HepG2 (cell line): Measurements from ENCODE around the gene ANKRD29. TPM values are rescaled to one million over a fixed set of nuclear protein-coding genes. Genes with fewer than 3 reads are reported as not detected.

Experiments
- ATAC-seq: fragments of 200-7000 bp; cut with Tn5 transposase; 3 replicates; pipeline ENCODE4 v1.9.1; 2020; ENCODE audit warnings: mild to moderate bottlenecking, moderate library complexity
- BruUV-seq: library from RNA; stranded (reverse); fragments of 400-500 nt; replicated peaks from 2 replicates; lab custom pipeline; 2021; lab: Mats Ljungman, UMichigan
- CTCF ChIA-PET: fragments of 300-600 bp; formaldehyde crosslinking; extraction: SDS; loops from one replicate; lab custom pipeline; 2021; ENCODE audit warnings: low total read pairs, inconsistent platforms, low intra/inter-chr PET ratio; lab: Yijun Ruan, JAX
- POLR2A ChIA-PET: fragments of 350-600 bp; sonication (Branson Sonifier 250); formaldehyde crosslinking; loops from one replicate; lab custom pipeline; 2020; ENCODE audit warnings: antibody characterized with exemption, inconsistent platforms; lab: Yijun Ruan, JAX
- DNase-seq: peaks from one replicate; pipeline ENCODE4 v3.0.0-alpha.2; 2015; ENCODE audit warnings: low spot score
- FAIRE-seq: peaks from 3 replicates; lab custom pipeline; 2011; peaks lifted over from hg19 to GRCh38; lab: Jason Lieb, UNC
- H2AFZ ChIP-seq: one replicate; pipeline ENCODE4 v1.6.1; 2011; ENCODE audit warnings: low read length, inconsistent platforms
- H3K27ac ChIP-seq: fragments of 300-600 bp; 3 replicates; pipeline ENCODE4 v1.8.0; 2011; ENCODE audit warnings: mixed run types, mild to moderate bottlenecking, mixed read lengths, low read length, inconsistent platforms; ENCODE audit not compliant: insufficient read depth; ENCODE audit errors: extremely low read length
- H3K27me3 ChIP-seq, 2 experiments: fragments of 200-600 bp in 1 of 2; 2 replicates in 1 of 2; 3 replicates in 1 of 2; pipeline versions ENCODE4 v1.6.0 to v1.8.0; 2011; ENCODE audit warnings: low read length in 2 of 2, mild to moderate bottlenecking in 2 of 2, moderate library complexity in 2 of 2, inconsistent platforms in 1 of 2; ENCODE audit not compliant: insufficient read depth in 2 of 2, control insufficient read depth in 1 of 2
- H3K36me3 ChIP-seq, 2 experiments: fragments of 200-600 bp in 1 of 2; replicated peaks in 1 of 2; 2 replicates in 1 of 2; 3 replicates in 1 of 2; pipeline versions ENCODE4 v1.5.1 to v1.8.0; 2011; ENCODE audit warnings: low read length in 2 of 2, inconsistent platforms in 1 of 2; ENCODE audit not compliant: insufficient read depth in 2 of 2, control insufficient read depth in 1 of 2
- H3K4me1 ChIP-seq: 2 replicates; pipeline ENCODE4 v1.5.1; 2012; ENCODE audit warnings: low read length, inconsistent platforms; ENCODE audit not compliant: insufficient read depth
- H3K4me2 ChIP-seq: 2 replicates; pipeline ENCODE4 v1.6.0; 2011; ENCODE audit warnings: low read depth, low read length, inconsistent platforms
- H3K4me3 ChIP-seq, 3 experiments: fragments of 200-600 bp in 1 of 3; sonication (generic), shearing (Covaris generic) in 1 of 3; replicated peaks in 1 of 3; 2 replicates each; pipeline ENCODE4 v1.5.1; 2011 to 2016; ENCODE audit warnings: low read length in 3 of 3, inconsistent platforms in 2 of 3, low read depth in 2 of 3, mild to moderate bottlenecking in 2 of 3, control low read depth in 1 of 3, mixed read lengths in 1 of 3; ENCODE audit not compliant: insufficient read depth in 1 of 3
- H3K79me2 ChIP-seq: one replicate; pipeline ENCODE4 v1.6.1; 2011; ENCODE audit warnings: low read length, inconsistent platforms; ENCODE audit not compliant: insufficient read depth
- H3K9ac ChIP-seq: 2 replicates; pipeline ENCODE4 v1.6.0; 2011; ENCODE audit warnings: mild to moderate bottlenecking, low read depth, low read length, inconsistent platforms; ENCODE audit not compliant: insufficient read depth
- H3K9me3 ChIP-seq: 2 replicates; pipeline ENCODE4 v1.5.1; 2012; ENCODE audit warnings: mild to moderate bottlenecking, low read length
- H4K20me1 ChIP-seq: 2 replicates; pipeline ENCODE4 v1.6.0; 2011; ENCODE audit warnings: inconsistent platforms, mild to moderate bottlenecking, low read length, moderate library complexity; ENCODE audit not compliant: insufficient read depth
- CHD2 ChIP-seq: IDR thresholded peaks from 2 replicates; pipeline ENCODE4 v1.6.1; 2011; ENCODE audit warnings: low read depth, low read length, improper control_type of control experiment
- ETV6 ChIP-seq: sonication (generic); formaldehyde crosslinking; conservative IDR thresholded peaks from 2 replicates; pipeline ENCODE4 v1.4.0; 2020; ENCODE audit warnings: missing genetic modification reagents
- FIP1L1 ChIP-seq: fragments of 200-400 bp; formaldehyde crosslinking; IDR thresholded peaks from 2 replicates; pipeline ENCODE4 v1.6.1; 2018; ENCODE audit warnings: low read depth, mild to moderate bottlenecking, low read length, moderate library complexity, borderline replicate concordance; ENCODE audit not compliant: insufficient read depth
- HOXD1 ChIP-seq: sonication (generic); formaldehyde crosslinking; IDR thresholded peaks from 2 replicates; pipeline ENCODE4 v1.5.0; 2020; ENCODE audit warnings: missing genetic modification reagents
- PHF20 ChIP-seq: sonication (generic); formaldehyde crosslinking; IDR thresholded peaks from 2 replicates; pipeline ENCODE4 v1.5.0; 2020; ENCODE audit warnings: mild to moderate bottlenecking, missing genetic modification reagents
- SAP130 ChIP-seq: IDR thresholded peaks from 2 replicates; pipeline ENCODE4 v1.6.1; 2016; ENCODE audit warnings: low read depth
- SMARCC2 ChIP-seq: fragments of 450-650 bp; IDR thresholded peaks from 2 replicates; pipeline ENCODE4 v1.6.1; 2017; ENCODE audit warnings: antibody characterized with exemption, mild to moderate bottlenecking
- ZFP36 ChIP-seq: fragments of 150-350 bp; IDR thresholded peaks from 2 replicates; pipeline ENCODE4 v1.6.1; 2018; ENCODE audit warnings: borderline replicate concordance, low read length, low read depth; ENCODE audit not compliant: partially characterized antibody
- ZNF878 ChIP-seq: sonication (generic); formaldehyde crosslinking; IDR thresholded peaks from 2 replicates; pipeline ENCODE4 v1.8.1; 2023; ENCODE audit warnings: mild to moderate bottlenecking, missing genetic modification reagents, moderate library complexity
- WGBS: methylation state at CpG from one replicate; pipeline ENCODE4 v1.1.6; 2017; ENCODE audit warnings: low lambda C conversion rate; 5-methylcytosine and 5-hydroxymethylcytosine counted together
- in situ Hi-C: cut with HindIII; loops from 2 replicates; pipeline ENCODE4 v1.10.0; 2017; ENCODE audit warnings: low pct_unique_long_range_greater_than_20kb; ENCODE audit not compliant: extremely low pct_ligation_motif_present
- intact Hi-C: fragments of 100-400 bp; cut with micrococcal nuclease; formaldehyde crosslinking; loops from one replicate; pipeline ENCODE4 v1.10.0; 2022; ENCODE audit not compliant: unreplicated experiment
- polyA plus RNA-seq, 8 experiments: library from polyadenylated mRNA; depleted of rRNA in 3 of 8; stranded (reverse) in 7 of 8; unstranded in 1 of 8; fragments of >200 nt; fragmentation: Illumina TruSeq in 4 of 8; extraction: Trizol in 4 of 8; gene quantifications; 2 replicates each; pipeline versions ENCODE4 v1.2.1 to v1.2.3, GENCODE V29; 2011 to 2016; ENCODE audit warnings: low read depth in 4 of 8, missing spikeins in 1 of 8, mixed read lengths in 1 of 8; ENCODE audit not compliant: insufficient read depth in 1 of 8
- total RNA-seq, 5 experiments: library from RNA; depleted of rRNA; stranded (reverse); fragments of >200 nt; fragmentation: Illumina TruSeq; extraction: Trizol; gene quantifications; 2 replicates each; pipeline ENCODE4 v1.2.3, GENCODE V29; 2016; ENCODE audit warnings: low read depth in 1 of 5
- TF ChIP-seq, protein P1 (sequence below): sonication (generic); formaldehyde crosslinking; IDR thresholded peaks from 2 replicates; pipeline ENCODE4 v1.5.0; 2020; ENCODE audit warnings: missing genetic modification reagents
- TF ChIP-seq, protein P2 (sequence below): sonication (generic); formaldehyde crosslinking; IDR thresholded peaks from 2 replicates; pipeline ENCODE4 v1.4.0; 2020; ENCODE audit warnings: low read depth, mild to moderate bottlenecking, missing genetic modification reagents

The ANKRD29 gene
- total and polyA plus RNA-seq, 2 of the 13 experiments (the other 11 are each of a cell fraction or from before 2014, with no cell fraction given) = not detected

DNA sequence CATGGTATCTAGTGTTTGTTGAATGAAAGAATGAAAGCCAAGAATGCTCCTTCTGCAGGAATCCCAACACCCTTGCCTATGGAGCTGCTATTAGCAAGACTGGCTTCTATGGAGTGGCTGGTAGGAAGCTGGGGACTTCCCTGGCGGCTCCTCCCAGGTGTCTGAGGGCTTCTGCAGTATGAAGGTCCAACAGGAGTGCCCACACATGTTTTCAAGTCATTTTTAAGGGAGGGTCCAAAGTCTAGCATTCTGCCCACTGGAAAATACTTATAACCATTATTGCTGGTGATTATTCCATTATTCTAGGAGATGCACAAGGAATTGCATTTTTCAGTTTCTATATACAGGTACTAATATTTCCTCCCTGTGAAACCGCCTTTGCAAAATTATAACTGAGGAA is 54.5 kb downstream of the ANKRD29 start:
- no peak for DNase-seq
- TF ChIP-seq SAP130 (CRISPR knock-in tag) (no peak), HOXD1 (CRISPR knock-in tag) (no peak), FIP1L1 (no peak), SMARCC2 (no peak), ZFP36 (no peak), ZNF878 (no peak), ETV6 (CRISPR knock-in tag) (no peak), PHF20 (CRISPR knock-in tag) (no peak), CHD2 (no peak)
- TF ChIP-seq, protein P1, sequence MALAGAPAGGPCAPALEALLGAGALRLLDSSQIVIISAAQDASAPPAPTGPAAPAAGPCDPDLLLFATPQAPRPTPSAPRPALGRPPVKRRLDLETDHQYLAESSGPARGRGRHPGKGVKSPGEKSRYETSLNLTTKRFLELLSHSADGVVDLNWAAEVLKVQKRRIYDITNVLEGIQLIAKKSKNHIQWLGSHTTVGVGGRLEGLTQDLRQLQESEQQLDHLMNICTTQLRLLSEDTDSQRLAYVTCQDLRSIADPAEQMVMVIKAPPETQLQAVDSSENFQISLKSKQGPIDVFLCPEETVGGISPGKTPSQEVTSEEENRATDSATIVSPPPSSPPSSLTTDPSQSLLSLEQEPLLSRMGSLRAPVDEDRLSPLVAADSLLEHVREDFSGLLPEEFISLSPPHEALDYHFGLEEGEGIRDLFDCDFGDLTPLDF = no peak
- TF ChIP-seq, protein P2, sequence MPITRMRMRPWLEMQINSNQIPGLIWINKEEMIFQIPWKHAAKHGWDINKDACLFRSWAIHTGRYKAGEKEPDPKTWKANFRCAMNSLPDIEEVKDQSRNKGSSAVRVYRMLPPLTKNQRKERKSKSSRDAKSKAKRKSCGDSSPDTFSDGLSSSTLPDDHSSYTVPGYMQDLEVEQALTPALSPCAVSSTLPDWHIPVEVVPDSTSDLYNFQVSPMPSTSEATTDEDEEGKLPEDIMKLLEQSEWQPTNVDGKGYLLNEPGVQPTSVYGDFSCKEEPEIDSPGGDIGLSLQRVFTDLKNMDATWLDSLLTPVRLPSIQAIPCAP (CRISPR knock-in tag) = no peak
- TF ChIP-seq, all 625 proteins: peak for 0
- no peaks in the 10 kb centered on the region for H3K36me3 ChIP-seq
- H2AFZ ChIP-seq = no peak overlapping the region
- intact Hi-C loops = no loop called here
- no TSS peak for BruUV-seq
- no peak overlapping the region for H3K4me2 ChIP-seq
- no peak for ATAC-seq
- H3K27me3 ChIP-seq = no peaks in the 10 kb centered on the region
- H3K9me3 ChIP-seq = no peaks in the 10 kb centered on the region
- FAIRE-seq = no peak
- WGBS = 89% methylated on average over 1 of the region's 2 CpGs
- H3K27ac ChIP-seq = no peak overlapping the region
- no peak overlapping the region for H3K4me3 ChIP-seq
- H3K9ac ChIP-seq = no peak overlapping the region
- peaks cover 49% of the 10 kb centered on the region for H3K4me1 ChIP-seq
- in situ Hi-C loops = no loop called here
- H4K20me1 ChIP-seq = no peaks in the 10 kb centered on the region
- no peaks in the 10 kb centered on the region for H3K79me2 ChIP-seq
- POLR2A ChIA-PET = no interaction called here
- CTCF ChIA-PET = no interaction called here
